ENCODE measurements around the gene ADARB1.

GRCh38 chr21:45243603-45244002, 169.2 kb downstream of the ADARB1 start:
- TF ChIP-seq, protein P1, sequence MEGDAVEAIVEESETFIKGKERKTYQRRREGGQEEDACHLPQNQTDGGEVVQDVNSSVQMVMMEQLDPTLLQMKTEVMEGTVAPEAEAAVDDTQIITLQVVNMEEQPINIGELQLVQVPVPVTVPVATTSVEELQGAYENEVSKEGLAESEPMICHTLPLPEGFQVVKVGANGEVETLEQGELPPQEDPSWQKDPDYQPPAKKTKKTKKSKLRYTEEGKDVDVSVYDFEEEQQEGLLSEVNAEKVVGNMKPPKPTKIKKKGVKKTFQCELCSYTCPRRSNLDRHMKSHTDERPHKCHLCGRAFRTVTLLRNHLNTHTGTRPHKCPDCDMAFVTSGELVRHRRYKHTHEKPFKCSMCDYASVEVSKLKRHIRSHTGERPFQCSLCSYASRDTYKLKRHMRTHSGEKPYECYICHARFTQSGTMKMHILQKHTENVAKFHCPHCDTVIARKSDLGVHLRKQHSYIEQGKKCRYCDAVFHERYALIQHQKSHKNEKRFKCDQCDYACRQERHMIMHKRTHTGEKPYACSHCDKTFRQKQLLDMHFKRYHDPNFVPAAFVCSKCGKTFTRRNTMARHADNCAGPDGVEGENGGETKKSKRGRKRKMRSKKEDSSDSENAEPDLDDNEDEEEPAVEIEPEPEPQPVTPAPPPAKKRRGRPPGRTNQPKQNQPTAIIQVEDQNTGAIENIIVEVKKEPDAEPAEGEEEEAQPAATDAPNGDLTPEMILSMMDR (IDR thresholded peaks at IDR 0.05; ENCODE audit: low read depth, low read length) = no peak
- TF ChIP-seq POLR2A (IDR thresholded peaks at IDR 0.05; ENCODE audit: extremely low read depth, insufficient read length) (no peak), MYC (IDR thresholded peaks at IDR 0.05; ENCODE audit: low read depth, low read length) (no peak), MAX (IDR thresholded peaks at IDR 0.05; ENCODE audit: low read depth, low read length) (no peak)

Data from NB4 (cell line).